T-helper 9 cell (primary cell): ENCODE data around the gene JUN.

Experiments
- DNase-seq: peaks from one replicate; pipeline ENCODE4 v3.0.0-alpha.2; 2020

JUN gene

DNA sequence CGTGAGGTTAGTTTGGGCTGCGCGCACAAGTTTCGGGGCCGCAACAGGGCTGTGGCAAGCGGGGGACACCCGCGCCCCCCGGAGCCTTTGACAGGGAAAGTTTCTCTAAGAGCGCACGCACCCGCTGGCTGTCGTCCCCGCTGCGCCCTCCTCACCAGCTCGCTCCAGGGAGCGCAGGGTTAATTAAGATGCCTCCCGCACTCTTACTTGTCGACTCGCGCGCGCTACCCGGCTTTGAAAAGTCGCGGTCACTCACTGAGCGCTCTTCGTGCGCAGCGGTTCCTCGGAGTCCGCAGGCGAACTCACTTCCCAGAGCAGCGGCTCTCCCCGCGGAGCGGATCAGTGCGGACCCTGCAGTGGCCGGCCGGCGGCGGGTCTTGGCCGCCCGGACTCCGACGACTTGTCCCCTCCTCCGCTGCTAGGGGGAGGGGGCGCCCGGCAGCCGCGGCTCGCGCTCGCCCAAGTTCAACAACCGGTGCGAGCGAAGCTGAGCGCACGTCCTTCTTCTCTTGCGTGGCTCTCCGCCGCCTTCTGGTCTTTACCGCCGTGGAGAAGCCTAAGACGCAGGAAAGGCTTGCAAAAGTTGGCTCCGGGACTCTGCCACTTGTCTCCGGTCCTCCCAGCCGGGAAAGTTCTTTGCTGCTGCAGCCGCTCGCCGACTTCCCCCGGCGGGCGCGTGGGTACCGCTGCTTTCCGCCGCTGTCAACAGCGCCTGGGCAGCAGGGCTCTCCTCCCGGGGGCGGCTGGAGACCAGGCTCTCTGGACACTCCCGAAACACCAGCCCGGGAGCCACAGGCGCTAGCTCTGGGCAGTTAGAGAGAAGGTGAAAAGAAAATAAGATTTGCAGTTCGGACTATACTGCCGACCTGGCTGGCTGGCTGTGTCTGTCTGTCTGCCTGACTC lies 506 bp downstream of the JUN start:
- no peak for DNase-seq

DNA sequence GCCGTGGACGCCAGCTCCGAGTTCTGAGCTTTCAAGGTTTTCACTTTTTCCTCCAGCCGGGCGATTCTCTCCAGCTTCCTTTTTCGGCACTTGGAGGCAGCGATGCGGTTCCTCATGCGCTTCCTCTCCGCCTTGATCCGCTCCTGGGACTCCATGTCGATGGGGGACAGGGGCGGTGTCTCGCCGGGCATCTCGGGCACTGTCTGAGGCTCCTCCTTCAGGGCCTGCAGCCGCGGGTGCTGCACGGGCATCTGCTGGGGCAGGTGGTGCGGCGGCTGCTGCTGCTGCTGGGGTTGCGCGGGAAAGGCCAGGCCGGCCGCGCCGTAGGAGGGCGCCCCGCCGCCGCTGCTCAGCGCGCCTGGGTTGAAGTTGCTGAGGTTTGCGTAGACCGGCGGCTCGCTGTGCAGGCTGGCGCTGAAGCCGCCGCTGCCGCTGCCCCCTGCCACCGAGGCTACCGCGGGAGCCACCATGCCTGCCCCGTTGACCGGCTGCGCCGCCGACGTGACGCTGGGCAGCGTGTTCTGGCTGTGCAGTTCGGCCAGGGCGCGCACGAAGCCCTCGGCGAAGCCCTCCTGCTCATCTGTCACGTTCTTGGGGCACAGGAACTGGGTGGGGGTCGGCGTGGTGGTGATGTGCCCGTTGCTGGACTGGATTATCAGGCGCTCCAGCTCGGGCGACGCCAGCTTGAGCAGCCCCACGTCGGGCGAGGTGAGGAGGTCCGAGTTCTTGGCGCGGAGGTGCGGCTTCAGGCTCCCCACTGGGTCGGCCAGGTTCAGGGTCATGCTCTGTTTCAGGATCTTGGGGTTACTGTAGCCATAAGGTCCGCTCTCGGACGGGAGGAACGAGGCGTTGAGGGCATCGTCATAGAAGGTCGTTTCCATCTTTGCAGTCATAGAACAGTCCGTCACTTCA lies 1.4 kb downstream of the JUN start:
- peak; percentile 26 for DNase-seq

DNA sequence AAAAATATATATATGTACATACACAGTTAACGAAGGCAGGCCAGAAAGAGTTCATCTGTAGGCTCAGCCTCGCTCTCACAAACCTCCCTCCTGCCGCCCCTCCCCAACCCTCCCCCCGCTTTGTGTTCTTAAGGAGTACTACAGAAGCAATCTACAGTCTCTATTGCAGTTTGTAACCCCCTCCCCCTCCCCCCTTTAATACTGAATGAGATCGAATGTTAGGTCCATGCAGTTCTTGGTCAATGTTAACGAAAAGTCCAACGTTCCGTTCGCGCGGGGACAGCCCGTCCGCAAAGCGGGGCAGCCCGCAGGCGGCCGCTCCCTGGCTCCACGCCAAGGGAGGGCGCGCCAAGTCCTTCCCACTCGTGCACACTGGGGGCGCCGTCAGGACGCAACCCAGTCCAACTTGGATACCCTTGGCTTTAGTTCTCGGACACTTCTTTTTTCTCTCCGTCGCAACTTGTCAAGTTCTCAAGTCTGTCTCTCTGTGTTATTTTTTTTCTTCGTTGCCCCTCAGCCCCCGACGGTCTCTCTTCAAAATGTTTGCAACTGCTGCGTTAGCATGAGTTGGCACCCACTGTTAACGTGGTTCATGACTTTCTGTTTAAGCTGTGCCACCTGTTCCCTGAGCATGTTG lies 2.2 kb downstream of the JUN start:
- peak; percentile 49 for DNase-seq

DNA sequence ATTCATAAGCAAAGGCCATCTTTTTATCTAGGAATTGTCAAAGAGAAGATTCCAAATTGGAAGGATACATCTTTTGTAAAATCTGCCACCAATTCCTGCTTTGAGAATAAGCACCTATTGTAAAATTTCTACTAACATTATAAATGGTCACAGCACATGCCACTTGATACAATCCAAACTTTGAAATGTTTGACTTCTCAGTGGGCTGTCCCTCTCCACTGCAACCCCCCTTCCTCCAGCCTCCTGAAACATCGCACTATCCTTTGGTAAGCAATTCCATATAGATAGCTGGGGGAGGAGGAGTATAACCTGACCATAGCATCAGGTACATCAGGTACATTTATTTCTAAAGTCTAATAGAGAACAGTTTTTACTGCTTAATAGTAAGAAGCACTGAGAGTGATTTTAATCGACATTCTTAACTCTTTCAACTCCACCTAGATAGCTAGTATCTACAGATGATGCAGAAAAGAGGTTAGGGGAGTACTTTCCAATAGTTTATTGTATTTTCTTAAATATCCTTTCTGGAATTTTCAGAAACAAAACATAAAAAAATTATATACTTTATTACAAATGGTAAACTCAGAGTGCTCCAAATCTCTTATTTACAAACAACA lies 2.9 kb downstream of the JUN start:
- peak; percentile 20 for DNase-seq

DNA sequence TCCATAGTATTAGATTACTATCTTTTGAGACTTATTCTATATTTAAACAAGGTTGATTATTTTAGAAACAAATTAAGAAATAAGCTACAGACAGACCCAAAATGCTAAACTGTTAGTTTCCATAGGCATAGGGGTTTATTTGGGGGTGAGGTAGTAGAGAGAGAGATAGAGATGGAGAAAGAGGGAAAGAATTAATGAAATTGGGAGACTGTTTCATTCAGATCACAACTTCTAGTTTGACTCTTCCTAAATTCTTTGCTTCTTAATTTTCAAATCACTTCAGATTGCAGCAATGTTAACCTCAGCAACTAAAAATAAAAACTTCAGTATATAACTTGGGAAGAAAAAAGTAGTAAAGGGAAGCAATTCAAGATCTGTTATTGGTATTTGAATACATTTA lies 3.4 kb downstream of the JUN start:
- no peak for DNase-seq

DNA sequence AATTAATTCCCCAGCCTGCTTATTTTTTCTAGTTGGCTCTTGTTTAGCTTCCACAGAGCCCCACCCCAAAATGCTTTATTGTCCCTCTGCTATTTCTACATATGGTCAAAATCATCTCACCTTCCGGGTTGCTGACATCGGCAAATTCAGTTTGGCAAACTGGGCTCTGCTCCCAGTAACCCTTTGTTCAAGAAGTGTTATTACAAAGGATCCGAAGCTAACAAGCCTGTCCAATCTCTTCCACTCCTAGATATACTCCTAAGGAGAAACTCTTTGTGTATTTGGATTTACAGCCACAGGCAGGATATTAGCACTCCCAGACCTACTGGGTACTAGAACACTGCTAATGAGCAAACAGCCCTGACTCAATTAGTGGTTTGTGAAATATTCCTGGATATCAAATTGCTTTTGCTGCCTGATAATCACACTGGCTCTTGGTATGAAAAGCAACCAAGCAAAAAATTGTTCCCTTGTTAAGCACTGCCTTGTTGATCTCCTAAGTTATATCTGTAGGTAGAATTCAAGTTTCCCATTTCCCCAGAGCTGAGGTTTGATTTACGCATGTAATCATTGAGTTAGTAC lies 4.0 kb downstream of the JUN start:
- no peak for DNase-seq

DNA sequence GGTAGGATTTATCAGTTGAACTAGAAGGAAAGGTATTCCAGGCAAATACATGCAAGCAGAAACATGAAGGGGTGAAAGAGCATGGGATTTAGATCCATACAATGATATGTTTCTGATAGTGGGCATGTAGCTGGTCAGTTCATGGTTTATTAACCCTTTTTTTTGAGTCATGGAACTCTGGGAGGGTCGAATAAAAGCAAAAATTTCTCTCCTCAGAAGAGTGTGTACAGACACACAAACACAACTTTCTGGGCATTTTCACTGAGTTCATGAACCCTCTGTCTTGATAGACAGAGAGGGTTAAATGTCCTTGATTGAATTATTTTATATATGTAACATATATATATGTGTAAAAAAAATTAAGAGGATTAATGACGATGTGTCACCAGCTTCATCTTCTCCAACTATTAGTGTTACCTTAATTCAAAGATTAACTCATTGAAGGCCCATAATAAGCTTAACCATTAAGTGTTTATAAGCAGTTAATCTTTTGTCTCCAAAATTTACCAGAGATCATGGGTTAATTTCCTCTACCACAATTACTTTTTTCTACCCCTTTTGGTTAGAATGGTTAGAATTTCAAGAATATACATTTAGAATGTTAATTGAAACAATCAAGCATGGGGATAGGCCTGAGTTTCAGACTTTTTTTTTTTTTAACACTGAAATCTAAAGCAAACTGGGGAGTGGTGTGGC lies 4.6 kb downstream of the JUN start:
- DNase-seq: no peak

DNA sequence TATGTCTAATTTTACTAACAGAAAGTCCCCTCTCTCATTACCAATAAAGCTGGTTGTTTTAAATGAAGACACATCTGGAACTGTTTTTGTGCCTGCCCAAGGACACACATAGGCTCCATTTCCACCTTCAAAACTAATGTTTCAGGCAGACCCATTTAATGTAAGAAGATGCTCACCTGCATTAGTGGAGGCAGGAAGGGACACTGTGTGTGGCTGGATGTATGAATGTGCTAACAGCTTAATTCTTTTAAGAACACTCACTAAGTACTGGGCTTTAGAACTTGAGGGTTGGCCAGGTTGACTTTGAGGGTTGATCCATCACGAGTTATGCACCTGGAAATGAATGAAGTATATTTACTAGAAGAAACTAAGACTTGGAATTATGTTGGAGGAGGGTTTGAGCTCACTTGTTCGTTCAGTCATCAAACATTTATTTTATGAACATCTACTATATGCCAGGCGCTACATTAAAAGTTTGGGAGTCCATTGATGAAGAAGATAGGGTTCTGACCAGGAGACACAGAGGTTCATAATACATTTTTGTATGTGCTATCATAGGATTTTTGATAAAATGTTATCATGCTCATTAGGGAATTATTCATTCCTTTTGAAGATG lies 5.4 kb downstream of the JUN start:
- DNase-seq: no peak

DNA sequence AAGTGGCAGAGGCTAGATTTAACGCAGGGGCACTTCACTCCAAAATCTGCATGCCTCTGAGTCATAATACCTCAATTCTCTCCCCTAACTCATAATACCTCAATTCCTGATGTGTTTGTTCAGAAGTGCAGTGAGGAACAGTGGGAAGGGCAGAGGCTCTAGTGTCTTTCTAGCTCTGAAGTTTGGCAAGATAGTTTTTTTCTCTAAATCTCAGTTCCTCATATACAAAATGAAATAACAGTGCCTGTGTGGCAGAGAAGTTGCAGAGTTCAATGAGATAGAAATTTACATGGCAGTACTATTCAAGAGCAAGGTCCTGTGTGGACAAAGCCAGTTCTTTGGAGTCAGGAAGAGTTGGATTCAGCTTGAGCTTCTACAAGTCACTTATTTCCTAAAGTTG lies 9.8 kb downstream of the JUN start:
- no peak for DNase-seq

DNA sequence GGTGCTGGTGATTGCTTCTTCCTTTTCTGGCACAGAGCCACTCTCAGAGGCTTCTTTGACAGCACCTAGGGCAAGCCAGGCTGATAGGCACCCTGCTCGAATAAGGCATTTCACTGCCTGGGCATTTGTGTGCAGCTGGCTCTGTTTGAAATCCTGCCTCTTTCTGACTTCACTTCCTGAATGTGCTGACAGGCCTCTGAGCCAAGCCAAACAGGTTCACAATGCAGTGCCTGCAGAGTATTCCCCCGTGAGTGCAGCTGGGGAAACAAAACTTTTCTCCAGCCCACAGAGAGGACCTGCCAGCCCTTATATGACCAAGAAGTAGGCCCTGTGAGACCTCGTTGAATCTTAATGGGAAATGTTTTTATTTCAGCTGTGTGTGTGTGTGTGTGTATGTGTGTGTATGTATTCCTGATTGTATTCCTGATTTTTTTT lies 10.4 kb downstream of the JUN start:
- DNase-seq: no peak

DNA sequence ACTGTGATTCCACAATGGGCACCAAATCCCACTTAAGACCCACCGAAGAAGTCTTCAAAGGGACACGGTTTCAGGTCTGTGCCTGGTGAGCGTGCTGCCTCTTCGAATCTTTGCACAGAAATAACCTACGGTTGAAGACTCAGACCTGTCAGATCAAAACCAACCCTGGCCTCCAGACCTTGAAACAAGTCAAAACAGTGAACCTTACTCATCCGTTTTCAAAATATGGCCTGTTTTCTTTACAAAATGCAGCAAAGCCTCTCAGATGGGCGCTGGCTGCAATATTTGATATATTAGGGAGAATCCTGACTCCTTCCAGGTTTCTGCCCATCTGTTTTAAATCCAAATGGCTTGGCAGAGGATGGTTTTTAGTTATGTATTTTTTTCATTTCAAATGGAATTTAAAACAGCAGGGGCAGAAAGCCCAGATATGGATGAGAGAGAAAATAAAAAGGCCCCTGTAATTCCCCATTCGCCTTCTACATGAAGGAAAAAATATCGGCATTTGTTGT lies 14.0 kb downstream of the JUN start:
- no peak for DNase-seq

DNA sequence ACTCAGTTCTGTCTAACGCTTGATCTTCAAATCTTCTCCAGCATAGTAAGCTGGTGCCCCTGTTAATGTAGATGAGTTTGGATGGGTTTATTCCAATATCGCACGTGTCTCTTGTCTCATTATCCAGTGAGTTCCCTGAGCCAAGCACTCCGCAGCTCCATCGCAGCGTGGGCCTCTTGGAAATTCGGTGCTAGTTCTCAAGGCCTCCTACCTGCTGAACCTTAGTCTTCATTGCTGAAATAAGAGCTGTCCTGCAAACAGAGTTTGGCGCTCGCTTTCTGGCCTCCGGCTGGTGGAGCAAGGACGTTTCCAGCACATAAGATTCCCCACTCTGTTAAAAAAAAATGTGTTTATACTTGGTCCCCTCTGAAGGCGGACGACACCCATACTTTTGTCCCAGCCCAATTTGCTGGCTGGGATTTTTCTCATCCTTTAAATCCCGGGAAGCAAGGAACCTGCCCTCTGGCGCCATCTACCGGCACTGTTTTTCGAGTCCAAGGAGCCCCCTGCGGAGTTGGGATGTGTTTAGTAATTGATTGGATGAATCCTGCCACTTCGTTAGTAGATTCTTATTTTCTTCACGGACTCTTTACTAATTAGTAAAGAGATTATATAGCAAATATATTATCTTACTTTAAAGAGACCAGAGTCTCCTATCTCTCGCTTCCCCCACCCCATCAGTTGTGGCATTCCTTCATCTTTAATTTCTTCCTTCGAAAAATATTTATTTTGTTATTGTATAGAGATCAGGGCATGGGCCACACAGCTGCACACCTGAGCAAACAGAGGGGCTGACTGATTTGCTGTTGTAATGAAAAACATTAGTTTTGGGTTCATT lies 14.7 kb downstream of the JUN start:
- peak; percentile 51 for DNase-seq

DNA sequence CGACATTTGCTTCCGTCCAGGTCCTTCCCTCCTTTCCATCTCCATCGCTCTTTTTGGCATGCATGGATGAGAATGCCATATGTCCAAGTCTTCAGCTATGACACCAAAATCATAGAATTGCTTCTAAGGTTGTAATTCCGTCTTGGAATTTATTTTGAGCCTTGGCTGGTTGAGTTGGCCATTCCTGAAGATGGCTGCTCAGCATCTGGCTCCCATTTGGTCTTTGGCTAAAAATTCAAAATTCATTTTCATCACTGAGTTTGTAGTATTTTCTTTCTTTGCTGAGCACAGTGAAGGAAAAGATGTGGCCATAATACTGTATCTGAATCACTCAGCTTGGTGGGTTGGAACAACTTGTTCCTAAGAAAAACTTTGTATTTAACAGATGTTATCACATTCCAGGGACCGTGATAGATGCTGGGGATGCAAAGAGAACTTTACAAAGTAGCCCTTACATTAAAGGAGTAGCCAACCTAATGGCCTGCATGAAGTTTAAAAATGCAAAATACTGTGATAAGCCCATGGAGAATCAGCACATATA lies 15.6 kb downstream of the JUN start:
- DNase-seq: no peak

DNA sequence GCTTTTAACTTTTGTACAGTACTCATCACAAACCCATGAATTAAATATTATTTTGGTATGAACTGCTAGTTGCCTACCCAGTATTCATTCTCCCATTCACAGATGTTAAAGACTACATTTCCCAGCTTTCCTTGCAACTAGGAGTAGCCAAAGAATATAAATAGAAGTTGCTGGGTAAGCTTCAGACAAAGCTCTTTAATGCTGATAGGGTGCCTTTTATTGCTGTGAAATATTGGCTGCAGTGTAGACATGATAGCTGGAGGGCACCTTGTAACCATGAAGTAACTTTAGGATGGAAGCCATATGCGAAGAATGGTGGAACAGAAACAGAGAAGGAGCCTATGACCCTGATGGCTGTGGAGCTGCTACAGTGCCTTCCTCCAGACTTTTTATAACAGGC lies 16.7 kb downstream of the JUN start:
- no peak for DNase-seq

DNA sequence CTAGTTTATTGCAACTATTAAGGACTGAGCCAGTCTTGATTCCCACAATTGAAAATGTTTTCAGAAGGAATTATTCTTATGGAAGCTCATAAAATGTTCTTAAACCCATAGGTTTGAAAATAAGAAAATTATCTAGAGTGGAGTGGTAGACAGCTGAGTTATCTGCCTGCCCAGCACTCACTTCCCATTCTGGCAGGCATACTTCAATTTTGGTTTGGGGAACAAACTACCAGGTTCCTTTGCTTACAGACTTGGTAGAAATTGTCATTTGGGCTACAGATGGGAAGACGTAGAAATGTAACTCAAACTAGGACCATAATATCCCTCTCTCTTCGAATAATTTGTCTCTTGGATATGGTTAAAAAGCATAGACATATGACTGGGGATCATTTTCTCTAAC lies 18.4 kb downstream of the JUN start:
- no peak for DNase-seq

DNA sequence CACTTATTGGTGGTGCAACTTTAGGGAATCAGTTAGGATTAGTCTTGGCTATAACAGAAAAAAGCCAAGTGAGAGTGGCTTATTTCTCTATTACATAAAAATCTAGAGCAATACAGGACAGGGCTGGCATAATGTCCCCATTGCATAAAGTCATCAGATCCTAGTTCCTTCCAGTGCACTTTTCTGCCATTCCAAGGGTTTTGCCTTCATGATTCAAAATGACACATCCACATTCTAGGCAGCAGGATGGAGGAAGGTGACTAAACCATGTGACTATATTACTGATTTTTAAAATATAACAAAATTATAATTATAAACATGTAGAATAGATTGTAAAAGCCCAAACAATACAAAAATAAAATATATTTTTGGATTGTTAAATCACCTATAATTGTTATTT lies 18.8 kb downstream of the JUN start:
- DNase-seq: no peak

DNA sequence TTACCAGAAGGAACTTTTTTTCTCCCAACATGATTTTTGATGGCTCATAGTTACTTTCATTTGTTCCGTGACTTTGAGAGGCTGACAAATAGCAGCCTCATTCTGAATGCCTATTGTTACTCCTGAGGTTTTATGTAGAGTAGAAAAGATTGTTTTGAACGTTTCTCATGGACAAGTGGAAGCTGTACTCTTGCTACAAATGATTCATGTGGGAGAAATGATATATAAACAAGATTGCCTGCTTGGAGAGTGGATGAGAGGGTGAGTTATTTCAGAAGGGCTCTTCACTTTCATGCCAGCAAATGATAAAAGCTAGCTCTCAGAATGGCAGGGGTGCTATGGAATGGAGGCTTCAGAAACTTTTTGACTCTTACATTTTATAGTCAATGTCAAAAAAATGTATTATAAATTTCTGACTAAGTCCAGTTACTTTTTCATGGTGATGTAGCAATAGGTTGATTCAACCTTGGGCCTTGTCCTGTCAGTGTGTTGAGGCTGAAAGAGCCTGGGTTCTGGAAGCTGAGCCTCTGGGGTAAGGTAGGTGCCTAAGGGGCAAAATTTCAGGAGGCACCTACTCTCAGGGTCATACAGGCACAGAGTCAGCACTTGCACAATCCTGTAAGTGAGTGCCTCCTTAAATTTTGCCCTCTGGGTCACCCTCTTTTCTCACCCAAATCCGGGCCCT lies 19.4 kb downstream of the JUN start:
- DNase-seq: no peak

DNA sequence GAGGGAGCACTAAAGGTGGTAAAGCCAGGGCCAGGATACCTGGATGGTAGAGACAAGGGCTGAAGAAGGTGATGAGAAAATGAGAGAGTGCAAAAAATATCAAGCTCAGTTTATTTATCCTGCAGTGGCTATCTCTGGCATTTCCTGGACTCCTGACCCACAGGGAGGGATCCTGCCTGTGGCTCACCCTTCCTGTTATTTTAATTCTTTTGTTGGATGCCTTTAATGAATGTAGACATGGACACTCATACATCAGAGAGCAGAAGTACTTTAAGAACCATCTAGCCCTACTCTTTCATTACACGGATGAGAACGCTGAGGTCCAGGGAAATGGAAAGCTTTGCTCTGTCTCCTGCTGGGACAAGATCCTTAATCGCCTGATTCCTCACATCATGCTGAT lies 20.6 kb downstream of the JUN start:
- DNase-seq: no peak

DNA sequence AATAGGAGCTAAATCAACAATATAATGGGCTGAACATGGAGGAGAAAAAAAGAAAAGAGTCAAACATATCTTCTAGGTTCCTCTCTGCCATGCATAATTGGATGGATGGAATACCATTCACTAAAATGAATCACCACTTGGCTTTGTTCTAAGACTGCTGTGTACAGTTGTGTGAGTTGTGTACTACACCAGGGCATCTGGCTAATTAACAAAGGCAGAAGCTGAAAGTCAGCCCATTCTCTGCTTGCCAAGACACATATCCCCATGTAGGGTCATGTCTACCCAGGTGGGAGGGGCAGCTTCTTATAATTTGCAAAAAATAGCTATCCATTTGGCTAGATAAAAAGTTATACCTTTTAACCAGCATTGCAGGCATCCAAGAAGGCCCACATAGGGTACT lies 21.0 kb downstream of the JUN start:
- DNase-seq: no peak
